Calu3 (cell line): ENCODE data around the gene SFTA2. TPM values are rescaled to one million over a fixed set of nuclear protein-coding genes. Genes with fewer than 3 reads are reported as not detected.

Experiments
- BruUV-seq: library from RNA; stranded (reverse); fragments of 400-500 nt; replicated peaks from 2 replicates; lab custom pipeline; 2021; lab: Mats Ljungman, UMichigan
- CTCF ChIA-PET: fragments of 300-600 bp; sonication (Branson Sonifier 250); formaldehyde crosslinking; loops from one replicate; lab custom pipeline; 2022; ENCODE audit warnings: antibody characterized with exemption; lab: Charles Lee
- DNase-seq: peaks from one replicate; pipeline ENCODE4 v3.0.0; 2022
- H3K27ac Mint-ChIP-seq: one replicate; pipeline ENCODE4 v1.8.0; 2022; ENCODE audit warnings: mixed read lengths; ENCODE audit not compliant: unreplicated experiment
- H3K27me3 Mint-ChIP-seq: one replicate; pipeline ENCODE4 v1.8.0; 2022; ENCODE audit warnings: mixed read lengths; ENCODE audit not compliant: unreplicated experiment
- H3K36me3 Mint-ChIP-seq: one replicate; pipeline ENCODE4 v1.8.0; 2022; ENCODE audit warnings: mild to moderate bottlenecking, moderate library complexity, mixed read lengths; ENCODE audit not compliant: insufficient read depth, unreplicated experiment
- H3K4me1 Mint-ChIP-seq: one replicate; pipeline ENCODE4 v1.8.0; 2022; ENCODE audit warnings: mild to moderate bottlenecking, low read depth, mixed read lengths; ENCODE audit not compliant: unreplicated experiment
- H3K4me3 Mint-ChIP-seq: one replicate; pipeline ENCODE4 v1.8.0; 2022; ENCODE audit warnings: mild to moderate bottlenecking, low read depth, moderate library complexity, mixed read lengths; ENCODE audit not compliant: unreplicated experiment
- H3K9me3 Mint-ChIP-seq: one replicate; pipeline ENCODE4 v1.8.0; 2022; ENCODE audit warnings: low read depth, mixed read lengths; ENCODE audit not compliant: unreplicated experiment
- CTCF ChIP-seq: fragments of 200-600 bp; IDR thresholded peaks from one replicate; pipeline ENCODE4 v1.8.0; 2022; ENCODE audit warnings: antibody characterized with exemption; ENCODE audit not compliant: unreplicated experiment
- intact Hi-C: fragments of 100-400 bp; cut with micrococcal nuclease; formaldehyde crosslinking; loops from one replicate; pipeline ENCODE4 v1.10.0; 2022; ENCODE audit not compliant: unreplicated experiment
- total RNA-seq: library from RNA; stranded (reverse); gene quantifications from 2 replicates; pipeline ENCODE4 v1.2.3, GENCODE V29; 2022

The SFTA2 gene
- total RNA-seq, 1 experiment from 2014 or later, result 184 TPM

- CTCF ChIA-PET, result no interaction called here
- H3K27me3 Mint-ChIP-seq, result no peaks in the 10 kb centered on the region
- BruUV-seq, result no TSS peak
- no peak overlapping the region for H3K27ac Mint-ChIP-seq
- intact Hi-C loops, result no loop called here
- DNase-seq, result no peak
- no peaks in the 10 kb centered on the region for H3K9me3 Mint-ChIP-seq
- H3K4me3 Mint-ChIP-seq, result no peak overlapping the region
- no peak for TF ChIP-seq CTCF
- peaks cover 9% of the 10 kb centered on the region for H3K4me1 Mint-ChIP-seq
- H3K36me3 Mint-ChIP-seq, result peaks cover 82% of the 10 kb centered on the region
Observed at GRCh38 chr6:30893666-30894065, 38.3 kb downstream of the SFTA2 start.

- intact Hi-C loops, result no loop called here
- H3K27ac Mint-ChIP-seq, result peak overlapping the region; percentile 10
- BruUV-seq, result no TSS peak
- no peak for DNase-seq
- H3K9me3 Mint-ChIP-seq, result no peaks in the 10 kb centered on the region
- peak; percentile 47 for TF ChIP-seq CTCF
- peaks cover 82% of the 10 kb centered on the region for H3K36me3 Mint-ChIP-seq
- no peak overlapping the region for H3K4me3 Mint-ChIP-seq
- peaks cover 15% of the 10 kb centered on the region for H3K4me1 Mint-ChIP-seq
- no peaks in the 10 kb centered on the region for H3K27me3 Mint-ChIP-seq
- CTCF ChIA-PET, result no interaction called here
Observed at GRCh38 chr6:30893001-30893591, 38.9 kb downstream of the SFTA2 start.

GRCh38 chr6:30891816-30892538 lies 40.0 kb downstream of the SFTA2 start:
- H3K4me3 Mint-ChIP-seq, result no peak overlapping the region
- H3K9me3 Mint-ChIP-seq, result no peaks in the 10 kb centered on the region
- intact Hi-C loops, result no loop called here
- no peak for TF ChIP-seq CTCF
- peaks cover 87% of the 10 kb centered on the region for H3K36me3 Mint-ChIP-seq
- CTCF ChIA-PET, result no interaction called here
- H3K4me1 Mint-ChIP-seq, result peaks cover 19% of the 10 kb centered on the region
- no peak for DNase-seq
- no peak overlapping the region for H3K27ac Mint-ChIP-seq
- BruUV-seq, result no TSS peak
- H3K27me3 Mint-ChIP-seq, result no peaks in the 10 kb centered on the region

GRCh38 chr6:30891450-30891723 lies 40.6 kb downstream of the SFTA2 start:
- Mint-ChIP-seq H3K27ac (no peak overlapping the region), H3K4me3 (no peak overlapping the region), H3K4me1 (peaks cover 25% of the 10 kb centered on the region), H3K36me3 (peaks cover 87% of the 10 kb centered on the region), H3K9me3 (no peaks in the 10 kb centered on the region), H3K27me3 (no peaks in the 10 kb centered on the region)
- intact Hi-C loops, result no loop called here
- no peak for TF ChIP-seq CTCF
- CTCF ChIA-PET, result no interaction called here
- BruUV-seq, result no TSS peak
- no peak for DNase-seq
